ENCODE measurements around the gene IPO7.

The IPO7 gene

DNA sequence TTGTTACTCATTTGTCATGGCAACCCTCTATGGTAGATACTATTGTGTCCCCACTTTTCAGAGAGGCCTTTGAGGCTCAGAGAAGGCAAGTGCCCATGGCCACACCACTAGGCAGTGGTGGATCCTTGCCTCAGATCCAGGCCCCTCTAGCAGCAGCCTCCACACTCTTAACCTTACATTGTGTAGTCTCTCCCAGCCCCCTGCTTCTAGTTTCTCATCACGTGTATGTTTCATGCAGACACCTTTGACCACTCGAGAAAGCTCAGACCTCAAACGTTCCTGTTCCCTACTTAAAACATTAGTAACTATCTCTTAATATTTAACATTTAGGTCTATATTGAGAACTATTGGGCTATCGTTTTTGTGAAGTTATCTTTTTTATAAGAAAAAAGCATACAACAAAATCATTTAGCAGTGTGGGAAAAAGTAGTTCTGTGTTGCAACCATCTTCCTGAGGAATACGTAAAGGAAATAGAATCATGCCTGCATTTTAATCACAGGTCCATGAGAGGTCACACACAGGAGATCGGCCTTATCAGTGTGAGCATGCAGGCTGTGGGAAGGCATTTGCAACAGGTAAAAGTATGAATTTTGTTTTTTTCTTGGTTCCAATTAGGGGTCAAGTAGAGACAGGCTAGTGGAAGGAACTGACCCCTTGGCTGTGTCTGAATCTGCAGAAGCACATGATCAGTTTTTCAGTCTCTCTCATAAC, 111.5 kb downstream of the IPO7 start:
- DNase-seq, result no peak
